Measurements from ENCODE around the gene DISP1. TPM values are rescaled to one million over a fixed set of nuclear protein-coding genes. Genes with fewer than 3 reads are reported as not detected.

Gene DISP1
- total RNA-seq, 1 donor from 2014 or later = 0.53 TPM

DNA sequence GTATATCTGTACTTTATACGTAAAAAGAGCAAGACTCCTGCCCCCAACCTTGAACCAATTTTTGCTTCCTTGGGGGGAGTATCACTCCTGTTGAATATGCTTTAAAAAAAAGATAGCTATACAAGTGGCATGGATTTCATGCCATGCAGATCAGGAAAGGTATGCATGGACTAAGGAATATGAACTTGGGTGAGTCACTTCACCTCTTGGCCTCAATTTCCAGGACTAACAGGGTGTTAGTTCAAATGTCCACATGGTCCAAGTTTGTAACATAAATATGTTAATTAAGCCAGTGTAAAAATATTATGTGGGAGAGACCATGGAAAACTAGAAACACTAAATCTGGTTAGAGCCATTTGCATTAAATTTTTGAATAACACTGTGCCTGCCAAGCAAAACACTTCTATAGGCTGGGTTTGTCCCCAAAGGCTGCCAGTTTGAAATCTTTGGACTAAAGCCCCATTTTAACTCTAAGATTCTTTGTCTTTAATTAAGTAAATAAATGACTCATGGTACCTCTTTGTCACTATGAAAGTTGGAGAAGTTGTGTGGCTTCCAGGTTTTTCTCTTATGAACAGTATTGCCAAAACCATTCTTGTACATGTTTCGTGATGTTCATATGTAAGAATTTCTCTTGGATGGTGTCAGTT, 44.7 kb upstream of the DISP1 start:
- no peak for FAIRE-seq
- Histone ChIP-seq H3K4me3 (ENCODE audit: low read depth, low read length) (no peak overlapping the region), H3K27me3 (ENCODE audit: control insufficient read depth, insufficient read depth, low read length) (no peaks in the 10 kb centered on the region), H3K36me3 (ENCODE audit: control insufficient read depth, insufficient read depth, low read length) (no peaks in the 10 kb centered on the region)
- DNase-seq (ENCODE audit: low read depth) = no peak
- TF ChIP-seq, protein P1, sequence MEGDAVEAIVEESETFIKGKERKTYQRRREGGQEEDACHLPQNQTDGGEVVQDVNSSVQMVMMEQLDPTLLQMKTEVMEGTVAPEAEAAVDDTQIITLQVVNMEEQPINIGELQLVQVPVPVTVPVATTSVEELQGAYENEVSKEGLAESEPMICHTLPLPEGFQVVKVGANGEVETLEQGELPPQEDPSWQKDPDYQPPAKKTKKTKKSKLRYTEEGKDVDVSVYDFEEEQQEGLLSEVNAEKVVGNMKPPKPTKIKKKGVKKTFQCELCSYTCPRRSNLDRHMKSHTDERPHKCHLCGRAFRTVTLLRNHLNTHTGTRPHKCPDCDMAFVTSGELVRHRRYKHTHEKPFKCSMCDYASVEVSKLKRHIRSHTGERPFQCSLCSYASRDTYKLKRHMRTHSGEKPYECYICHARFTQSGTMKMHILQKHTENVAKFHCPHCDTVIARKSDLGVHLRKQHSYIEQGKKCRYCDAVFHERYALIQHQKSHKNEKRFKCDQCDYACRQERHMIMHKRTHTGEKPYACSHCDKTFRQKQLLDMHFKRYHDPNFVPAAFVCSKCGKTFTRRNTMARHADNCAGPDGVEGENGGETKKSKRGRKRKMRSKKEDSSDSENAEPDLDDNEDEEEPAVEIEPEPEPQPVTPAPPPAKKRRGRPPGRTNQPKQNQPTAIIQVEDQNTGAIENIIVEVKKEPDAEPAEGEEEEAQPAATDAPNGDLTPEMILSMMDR (IDR thresholded peaks at IDR 0.05; ENCODE audit: insufficient read depth, low read length, severe bottlenecking) = no peak

DNA sequence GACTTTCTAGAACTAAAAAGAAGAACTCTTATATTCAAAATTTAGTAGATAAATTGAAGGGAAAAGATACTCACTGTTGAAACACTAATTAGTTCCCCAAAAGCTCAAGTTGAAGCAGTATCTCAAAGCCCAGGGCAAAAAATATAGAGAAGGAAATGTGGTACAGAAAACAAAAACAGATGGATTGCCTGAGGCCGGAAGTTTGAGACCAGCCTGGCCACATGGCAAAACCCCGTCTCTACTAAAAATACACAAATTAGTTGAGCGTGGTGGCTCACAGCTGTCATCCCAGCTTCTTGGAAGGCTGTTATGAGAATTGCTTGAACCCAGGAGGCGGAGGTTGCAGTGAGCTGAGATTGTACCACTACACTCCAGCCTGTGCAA, 41.9 kb upstream of the DISP1 start:
- no peak for DNase-seq (ENCODE audit: low read depth)
- no peak for FAIRE-seq
- H3K27me3 ChIP-seq (ENCODE audit: control insufficient read depth, insufficient read depth, low read length) = no peaks in the 10 kb centered on the region
- no peak overlapping the region for H3K4me3 ChIP-seq (ENCODE audit: low read depth, low read length)
- TF ChIP-seq, protein P1 (IDR thresholded peaks at IDR 0.05; ENCODE audit: insufficient read depth, low read length, severe bottlenecking) = no peak
- no peaks in the 10 kb centered on the region for H3K36me3 ChIP-seq (ENCODE audit: control insufficient read depth, insufficient read depth, low read length)

DNA sequence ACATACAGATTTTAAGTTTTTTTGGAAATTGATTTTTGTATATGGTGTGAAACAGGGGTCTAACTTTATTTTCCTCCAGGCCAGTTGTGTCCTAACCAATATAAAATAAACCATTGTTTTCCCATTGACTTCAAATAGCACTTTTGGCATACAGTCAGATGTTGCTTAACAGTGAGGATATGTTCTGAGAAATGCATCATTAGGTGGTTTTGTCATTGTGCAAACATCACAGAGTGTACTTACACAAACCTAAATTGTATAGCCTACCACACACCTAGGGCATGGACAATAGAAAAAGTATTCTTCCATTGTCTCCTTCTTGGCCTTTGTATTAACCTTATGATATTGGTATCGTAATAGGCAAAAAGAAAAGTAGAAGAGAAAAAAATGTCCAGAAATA, 37.4 kb upstream of the DISP1 start:
- no peaks in the 10 kb centered on the region for H3K27me3 ChIP-seq (ENCODE audit: control insufficient read depth, insufficient read depth, low read length)
- FAIRE-seq (peak; percentile 23), DNase-seq (ENCODE audit: low read depth) (peak; percentile 98)
- H3K4me3 ChIP-seq (ENCODE audit: low read depth, low read length) = no peak overlapping the region
- TF ChIP-seq, protein P1 (IDR thresholded peaks at IDR 0.05; ENCODE audit: insufficient read depth, low read length, severe bottlenecking) = no peak
- no peaks in the 10 kb centered on the region for H3K36me3 ChIP-seq (ENCODE audit: control insufficient read depth, insufficient read depth, low read length)

DNA sequence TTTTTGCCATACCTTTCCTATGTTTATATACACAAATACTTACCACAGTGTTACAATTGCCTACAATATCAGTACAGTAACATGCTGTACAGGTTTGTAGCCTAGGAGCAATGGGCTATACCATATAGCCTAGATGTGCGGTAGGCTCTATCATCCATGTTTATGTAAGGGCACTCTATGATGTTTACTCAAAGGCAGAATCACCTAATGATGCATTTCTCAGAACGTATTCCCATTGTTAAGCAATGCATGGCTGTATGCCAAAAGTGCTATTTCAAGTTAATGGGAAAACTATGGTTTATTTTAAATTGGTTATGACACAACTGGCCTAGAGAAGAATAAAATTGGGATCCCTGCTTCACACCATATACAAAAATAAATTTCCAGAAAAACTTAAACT, 36.9 kb upstream of the DISP1 start:
- no peak overlapping the region for H3K4me3 ChIP-seq (ENCODE audit: low read depth, low read length)
- H3K36me3 ChIP-seq (ENCODE audit: control insufficient read depth, insufficient read depth, low read length) = no peaks in the 10 kb centered on the region
- peak; percentile 98 for DNase-seq (ENCODE audit: low read depth)
- FAIRE-seq = no peak
- H3K27me3 ChIP-seq (ENCODE audit: control insufficient read depth, insufficient read depth, low read length) = no peaks in the 10 kb centered on the region
- TF ChIP-seq, protein P1 (IDR thresholded peaks at IDR 0.05; ENCODE audit: insufficient read depth, low read length, severe bottlenecking) = no peak

DNA sequence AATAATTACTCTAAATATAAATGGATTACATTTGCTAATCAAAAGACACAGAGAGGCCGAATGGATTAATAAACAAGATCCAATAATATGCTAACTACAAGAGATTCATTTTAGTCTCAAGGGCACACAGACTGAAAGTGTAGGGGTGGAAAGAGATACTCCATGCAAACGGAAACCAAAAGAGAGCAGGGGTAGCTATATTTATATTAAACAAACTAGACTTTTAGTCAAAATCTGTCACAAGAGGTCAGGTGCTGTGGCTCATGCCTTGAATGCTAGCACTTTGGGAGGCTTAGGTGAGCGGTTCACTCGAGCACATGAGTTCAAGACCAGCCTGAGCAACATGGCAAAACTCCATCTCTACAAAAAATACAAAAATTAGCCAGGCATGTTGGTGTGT, 33.6 kb upstream of the DISP1 start:
- Histone ChIP-seq H3K36me3 (ENCODE audit: control insufficient read depth, insufficient read depth, low read length) (no peaks in the 10 kb centered on the region), H3K4me3 (ENCODE audit: low read depth, low read length) (no peak overlapping the region), H3K27me3 (ENCODE audit: control insufficient read depth, insufficient read depth, low read length) (peaks cover 4% of the 10 kb centered on the region)
- FAIRE-seq = no peak
- no peak for DNase-seq (ENCODE audit: low read depth)
- TF ChIP-seq, protein P1 (IDR thresholded peaks at IDR 0.05; ENCODE audit: insufficient read depth, low read length, severe bottlenecking) = no peak

DNA sequence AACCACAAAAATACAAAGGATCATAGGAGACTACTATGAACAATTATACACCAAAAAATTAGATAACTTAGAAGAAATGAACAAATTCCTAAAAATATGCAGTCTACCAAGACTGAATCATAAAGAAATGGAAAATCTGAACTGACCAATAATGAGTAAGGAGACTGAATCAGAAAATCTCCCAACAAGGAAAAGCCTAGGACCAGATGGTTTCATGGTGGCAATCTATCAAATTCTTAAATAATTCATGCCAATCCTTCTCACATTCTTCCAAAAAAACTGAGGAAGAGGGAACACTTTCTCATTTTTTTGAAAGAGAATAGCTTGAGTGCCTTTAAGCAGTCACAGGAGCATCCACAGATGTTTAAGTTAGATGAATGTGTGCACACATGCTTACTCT, 31.8 kb upstream of the DISP1 start:
- DNase-seq (ENCODE audit: low read depth) (no peak), FAIRE-seq (no peak)
- H3K36me3 ChIP-seq (ENCODE audit: control insufficient read depth, insufficient read depth, low read length) = no peaks in the 10 kb centered on the region
- H3K4me3 ChIP-seq (ENCODE audit: low read depth, low read length) = no peak overlapping the region
- peaks cover 4% of the 10 kb centered on the region for H3K27me3 ChIP-seq (ENCODE audit: control insufficient read depth, insufficient read depth, low read length)
- TF ChIP-seq, protein P1 (IDR thresholded peaks at IDR 0.05; ENCODE audit: insufficient read depth, low read length, severe bottlenecking) = no peak

All from bronchial epithelial cell (primary cell).